ENCODE results near the gene RPN1. TPM values are rescaled to one million over a fixed set of nuclear protein-coding genes. Genes with fewer than 3 reads are reported as not detected.

Gene RPN1
- polyA plus RNA-seq, 2 donors: 51.2 to 110 TPM

- H3K4me1 ChIP-seq (ENCODE audit: control insufficient read depth in 2 of 2, insufficient read depth in 2 of 2, low read length in 1 of 2): peaks cover 0 to 2% of the 10 kb centered on the region in 2 donors
- no peak overlapping the region for H3K27ac ChIP-seq (ENCODE audit: low read depth in 2 of 2, low read length in 1 of 2)
- H3K27me3 ChIP-seq (ENCODE audit: control insufficient read depth in 1 of 2, insufficient read depth in 2 of 2, low read length in 2 of 2): no peaks in the 10 kb centered on the region
- no peak overlapping the region for H3K4me3 ChIP-seq (ENCODE audit: low read depth in 1 of 2, low read length in 2 of 2)
- WGBS, 2 donors: 38 to 42% methylated on average over 14 of the region's 14 CpGs
- no peaks in the 10 kb centered on the region for H3K36me3 ChIP-seq (ENCODE audit: control insufficient read depth in 2 of 2, insufficient read depth in 2 of 2, low read length in 1 of 2)
- H3K9me3 ChIP-seq (ENCODE audit: control insufficient read depth in 2 of 2, insufficient read depth in 1 of 2, low read depth in 1 of 2, low read length in 1 of 2): no peaks in the 10 kb centered on the region
Observed at GRCh38 chr3:128573707-128574162, 76.9 kb downstream of the RPN1 start.

GRCh38 chr3:128573160-128573559, 77.5 kb downstream of the RPN1 start:
- peaks cover 0 to 2% of the 10 kb centered on the region in 2 donors for H3K4me1 ChIP-seq (ENCODE audit: control insufficient read depth in 2 of 2, insufficient read depth in 2 of 2, low read length in 1 of 2)
- H3K36me3 ChIP-seq (ENCODE audit: control insufficient read depth in 2 of 2, insufficient read depth in 2 of 2, low read length in 1 of 2): no peaks in the 10 kb centered on the region
- no peaks in the 10 kb centered on the region for H3K27me3 ChIP-seq (ENCODE audit: control insufficient read depth in 1 of 2, insufficient read depth in 2 of 2, low read length in 2 of 2)
- 34 to 35% methylated on average over 6 of the region's 6 CpGs for WGBS, 2 donors
- no peak overlapping the region for H3K4me3 ChIP-seq (ENCODE audit: low read depth in 1 of 2, low read length in 2 of 2)
- no peak overlapping the region for H3K27ac ChIP-seq (ENCODE audit: low read depth in 2 of 2, low read length in 1 of 2)
- no peaks in the 10 kb centered on the region for H3K9me3 ChIP-seq (ENCODE audit: control insufficient read depth in 2 of 2, insufficient read depth in 1 of 2, low read depth in 1 of 2, low read length in 1 of 2)

- Histone ChIP-seq H3K4me1 (ENCODE audit: control insufficient read depth in 2 of 2, insufficient read depth in 2 of 2, low read length in 1 of 2) (peaks cover 0 to 2% of the 10 kb centered on the region in 2 donors), H3K27me3 (ENCODE audit: control insufficient read depth in 1 of 2, insufficient read depth in 2 of 2, low read length in 2 of 2) (no peaks in the 10 kb centered on the region), H3K27ac (ENCODE audit: low read depth in 2 of 2, low read length in 1 of 2) (no peak overlapping the region), H3K4me3 (ENCODE audit: low read depth in 1 of 2, low read length in 2 of 2) (no peak overlapping the region), H3K9me3 (ENCODE audit: control insufficient read depth in 2 of 2, insufficient read depth in 1 of 2, low read depth in 1 of 2, low read length in 1 of 2) (no peaks in the 10 kb centered on the region), H3K36me3 (ENCODE audit: control insufficient read depth in 2 of 2, insufficient read depth in 2 of 2, low read length in 1 of 2) (no peaks in the 10 kb centered on the region)
- WGBS, 2 donors: 30% methylated on average over 5 of the region's 5 CpGs
Observed at GRCh38 chr3:128572644-128573105, 77.9 kb downstream of the RPN1 start.

DNA sequence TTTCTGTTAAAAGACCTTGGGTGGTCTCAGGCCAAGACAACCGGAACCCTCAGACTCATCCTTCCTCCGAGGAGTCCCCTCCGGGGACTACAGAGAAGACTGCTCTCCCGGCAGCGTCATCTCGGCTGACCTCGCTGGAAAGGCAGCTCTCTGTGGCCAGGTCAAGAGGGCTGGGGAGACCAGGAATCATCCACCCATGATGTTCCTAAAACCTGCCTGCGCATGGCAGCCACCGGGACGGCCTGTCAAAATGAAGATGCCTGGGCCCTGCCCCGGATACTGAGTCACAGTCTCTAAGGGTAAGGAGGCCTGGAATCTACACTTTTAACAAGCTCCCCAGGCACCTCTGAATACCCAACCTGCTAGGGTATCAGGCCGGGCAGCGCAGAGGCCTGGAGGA, 78.6 kb downstream of the RPN1 start:
- no peaks in the 10 kb centered on the region for H3K36me3 ChIP-seq (ENCODE audit: control insufficient read depth in 2 of 2, insufficient read depth in 2 of 2, low read length in 1 of 2)
- WGBS, 2 donors: 82 to 89% methylated on average over 13 of the region's 13 CpGs
- H3K4me3 ChIP-seq (ENCODE audit: low read depth in 1 of 2, low read length in 2 of 2): no peak overlapping the region
- H3K27me3 ChIP-seq (ENCODE audit: control insufficient read depth in 1 of 2, insufficient read depth in 2 of 2, low read length in 2 of 2): no peaks in the 10 kb centered on the region
- peaks cover 0 to 2% of the 10 kb centered on the region in 2 donors for H3K4me1 ChIP-seq (ENCODE audit: control insufficient read depth in 2 of 2, insufficient read depth in 2 of 2, low read length in 1 of 2)
- no peak overlapping the region for H3K27ac ChIP-seq (ENCODE audit: low read depth in 2 of 2, low read length in 1 of 2)
- peaks cover 0 to 2% of the 10 kb centered on the region in 2 donors for H3K9me3 ChIP-seq (ENCODE audit: control insufficient read depth in 2 of 2, insufficient read depth in 1 of 2, low read depth in 1 of 2, low read length in 1 of 2)

Other genes with a start within 250 kb of the RPN1 start
- gene DNAJB8, start 183.9 kb downstream of the RPN1 start, polyA plus RNA-seq: not detected
- gene GATA2, start 157.6 kb downstream of the RPN1 start, polyA plus RNA-seq: 1 to 10 TPM; 2.2 to 2.3 TPM
- gene RAB7A, start 75.4 kb upstream of the RPN1 start, polyA plus RNA-seq: 100 to 1,000 TPM; 132 to 137 TPM
- gene ACAD9, start 228.8 kb upstream of the RPN1 start, polyA plus RNA-seq: 10 to 100 TPM; 25.6 to 30.8 TPM

All from esophagus (tissue), 2 donors.